NCI-H2081 (cell line): ENCODE data around the gene PITX1.

Experiments used
- DNase-seq, 2 experiments: peaks; one replicate each; lab custom pipeline; 2025; lab: John Stamatoyannopoulos, UW

PITX1 gene

DNA sequence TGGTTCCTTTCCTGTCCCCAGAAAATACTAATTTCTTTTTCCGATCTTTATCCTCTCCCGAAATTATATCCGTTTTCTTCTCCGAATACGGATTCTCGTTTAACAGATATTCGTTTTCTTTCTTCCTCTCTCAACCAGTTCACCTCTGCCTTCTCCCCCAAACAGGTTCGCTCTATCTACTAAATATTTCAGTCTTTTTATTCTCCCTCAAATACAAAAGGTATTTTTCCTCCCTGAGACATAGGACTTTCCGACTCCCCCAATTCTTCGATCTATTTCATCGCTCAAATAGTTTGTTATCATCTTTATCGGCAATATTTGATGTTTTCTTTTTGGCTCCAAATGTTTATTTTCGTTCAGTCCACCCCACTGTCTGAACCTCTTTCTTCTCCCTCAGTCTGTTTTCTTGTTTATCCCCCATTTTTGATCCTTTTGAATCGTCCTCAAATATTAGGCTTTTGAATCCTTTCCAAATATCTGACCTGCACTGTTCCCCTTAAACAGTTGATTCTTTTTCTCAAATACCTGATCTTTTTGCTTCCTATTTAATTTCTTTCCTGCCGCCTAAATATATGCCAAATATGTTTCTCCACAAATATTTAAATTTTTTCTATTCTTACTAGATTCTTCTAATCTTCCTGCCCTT, 4.4 kb downstream of the PITX1 start:
- DNase-seq = no peak

DNA sequence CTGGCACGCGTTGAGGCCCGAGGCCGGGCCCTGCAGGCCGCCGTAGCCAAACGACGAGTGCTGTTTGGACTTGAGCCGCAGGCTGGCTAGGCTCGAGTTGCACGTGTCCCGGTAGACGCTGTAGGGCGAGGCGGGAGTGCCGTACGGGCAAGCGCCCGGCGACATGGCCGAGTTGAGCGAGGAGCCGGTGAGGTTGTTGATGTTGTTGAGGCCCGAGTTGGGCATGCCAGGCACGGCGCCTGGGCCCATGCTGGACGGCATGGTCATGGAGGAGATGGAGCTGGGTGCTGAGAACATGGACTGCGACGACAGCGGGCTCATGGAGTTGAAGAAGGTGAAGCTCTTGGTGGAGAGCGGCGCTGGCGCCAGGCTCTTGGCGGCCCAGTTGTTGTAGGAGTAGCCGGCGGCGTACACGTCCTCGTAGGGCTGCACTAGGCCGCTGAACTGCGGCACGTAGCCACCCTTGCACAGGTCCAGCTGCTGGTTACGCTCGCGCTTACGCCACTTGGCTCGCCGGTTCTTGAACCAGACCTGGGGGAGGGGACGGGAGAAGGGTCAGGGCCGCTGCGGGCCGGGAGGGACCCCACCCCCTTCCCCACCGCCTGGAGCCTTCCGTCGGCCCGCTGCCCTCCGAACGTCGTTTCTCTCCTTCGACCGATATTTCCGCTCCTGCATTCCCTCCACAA, 5.1 kb downstream of the PITX1 start:
- no peak for DNase-seq

DNA sequence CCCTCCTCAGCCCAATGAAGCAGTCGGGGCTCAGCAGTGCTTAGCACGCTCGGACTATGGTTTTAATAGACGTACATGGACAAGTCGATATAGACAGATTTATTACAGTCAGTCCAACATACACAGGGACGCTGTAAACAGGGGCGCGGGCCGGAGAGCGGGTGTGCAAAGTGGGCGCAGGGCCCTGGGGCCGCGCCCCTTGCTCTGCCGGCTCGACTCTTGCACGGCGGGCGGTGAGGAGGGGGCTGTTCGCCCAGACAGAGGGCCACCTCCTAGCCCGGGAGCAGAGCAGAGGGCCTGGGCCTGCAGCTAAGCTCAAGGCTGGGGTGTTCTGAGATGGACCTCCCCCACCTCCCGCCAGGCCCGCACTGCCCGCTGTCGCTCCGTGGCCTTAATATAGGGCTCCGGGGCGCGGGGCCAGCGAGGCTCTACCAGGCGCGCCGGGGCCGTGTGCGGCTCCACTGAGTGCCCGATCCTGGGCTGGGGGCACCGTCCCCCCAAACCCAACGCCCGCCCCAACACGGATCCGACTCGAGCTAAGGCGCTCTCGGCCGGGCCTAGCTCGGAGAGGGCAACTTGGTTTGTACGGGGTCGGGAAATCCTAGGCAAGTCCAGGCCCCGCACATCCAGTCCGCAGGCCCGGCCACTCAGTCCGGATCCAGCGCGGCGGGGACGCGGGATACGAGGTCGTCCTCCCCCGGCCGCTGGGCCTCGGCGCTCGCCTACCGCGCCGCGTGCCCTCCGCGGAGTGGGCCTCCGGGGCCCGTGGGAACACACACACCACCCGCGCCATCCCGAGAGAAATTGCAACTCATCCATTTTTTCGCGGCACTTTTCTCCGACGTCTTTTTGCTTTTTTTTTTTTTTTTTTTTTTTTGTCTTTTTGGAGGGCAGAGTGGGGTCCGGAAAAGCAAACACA, 6.1 kb downstream of the PITX1 start:
- DNase-seq = no peak

DNA sequence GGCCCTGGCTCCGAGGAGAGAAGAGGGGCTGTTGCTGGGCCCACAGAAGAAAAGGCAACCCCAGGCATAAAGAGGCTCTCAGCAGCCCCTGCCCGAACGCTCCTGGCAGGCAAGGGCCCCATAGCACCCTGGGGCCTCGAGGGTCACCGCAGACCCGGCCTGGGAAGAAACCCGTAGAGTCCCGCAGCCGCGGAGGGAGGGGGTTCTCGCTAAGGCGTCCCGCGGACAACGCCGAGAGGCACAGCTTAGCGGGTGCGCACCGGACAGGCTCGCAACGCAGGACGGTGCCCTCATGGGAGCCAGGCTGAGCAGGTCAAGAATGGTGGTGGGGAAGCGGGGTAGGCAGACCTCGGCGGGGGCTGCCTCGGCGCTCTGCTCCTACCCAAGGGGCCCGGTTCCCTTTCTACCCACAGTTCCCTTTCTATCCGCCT, 6.7 kb downstream of the PITX1 start:
- no peak for DNase-seq

DNA sequence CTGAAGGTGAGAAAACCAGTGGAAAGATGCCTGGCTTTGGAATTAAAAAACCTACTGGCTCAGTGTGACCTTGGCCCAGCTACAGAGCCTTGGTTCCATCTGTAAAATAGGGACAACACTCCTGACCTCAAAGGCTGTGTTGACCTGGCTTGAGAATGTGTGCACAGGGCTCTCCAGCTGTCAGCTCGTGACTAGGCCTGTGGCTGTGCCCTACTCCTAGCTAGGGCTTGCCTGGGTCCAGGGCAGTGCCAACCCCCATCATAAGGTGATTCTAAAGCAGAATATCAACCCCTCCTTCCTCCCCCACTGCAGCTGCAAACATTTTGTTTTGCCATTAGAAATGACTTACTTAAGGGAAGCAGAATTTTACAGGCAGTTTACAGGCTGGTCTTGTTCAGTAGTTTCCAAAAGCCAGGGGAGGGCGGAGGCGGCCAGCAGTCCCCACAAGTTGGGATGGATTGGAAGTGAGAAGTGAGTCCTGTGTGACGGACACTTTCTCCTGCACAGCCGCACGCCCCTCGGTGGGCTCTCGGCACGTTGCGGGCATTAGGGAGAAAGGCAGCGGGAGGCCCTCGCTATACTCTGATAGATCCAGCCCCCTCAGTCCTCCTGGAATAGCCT, 7.3 kb downstream of the PITX1 start:
- no peak for DNase-seq

DNA sequence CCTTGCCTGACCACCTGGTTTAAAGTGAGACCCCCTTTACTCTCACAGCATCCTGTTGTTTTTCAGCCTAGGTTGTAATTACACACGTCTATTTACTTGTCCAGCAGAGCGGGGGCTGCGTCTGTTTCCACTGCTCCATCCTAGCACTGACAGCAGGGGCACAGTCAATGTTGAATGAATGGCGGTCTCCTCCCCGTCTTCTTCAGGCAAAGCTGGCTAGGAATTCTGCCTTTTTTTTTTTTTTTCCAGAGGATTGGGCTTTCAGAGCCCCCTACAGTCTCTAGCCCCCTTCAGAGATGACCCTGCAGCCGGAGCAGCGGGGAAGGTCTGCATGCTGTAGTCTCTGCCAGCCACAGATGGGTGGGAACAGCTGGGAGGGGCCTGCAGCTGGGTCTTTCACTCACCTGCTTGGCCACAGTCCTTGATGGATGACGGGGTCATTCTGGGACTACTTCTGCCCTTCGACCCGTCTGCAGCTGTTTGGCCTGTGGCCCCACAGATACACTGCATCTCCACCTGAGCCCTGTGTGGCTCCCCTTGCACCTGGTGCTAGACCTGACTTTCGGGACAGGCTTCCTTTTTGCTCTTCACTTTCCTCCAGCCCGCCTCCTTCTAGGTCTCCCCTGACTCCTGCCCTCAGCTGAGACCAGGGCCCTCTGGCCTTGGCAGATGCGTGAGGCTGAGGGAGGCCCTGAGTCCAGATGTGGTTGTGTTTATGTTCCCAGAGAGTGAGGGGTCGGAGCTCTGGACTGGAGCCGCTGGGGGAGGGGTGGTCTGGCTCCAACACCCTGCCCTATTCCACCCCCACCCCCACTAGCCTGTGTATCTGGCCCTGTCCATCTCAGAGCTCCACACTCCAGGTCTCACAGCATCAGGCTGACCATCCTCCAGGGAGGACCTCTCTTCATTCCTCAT, 8.0 kb downstream of the PITX1 start:
- DNase-seq = no peak

DNA sequence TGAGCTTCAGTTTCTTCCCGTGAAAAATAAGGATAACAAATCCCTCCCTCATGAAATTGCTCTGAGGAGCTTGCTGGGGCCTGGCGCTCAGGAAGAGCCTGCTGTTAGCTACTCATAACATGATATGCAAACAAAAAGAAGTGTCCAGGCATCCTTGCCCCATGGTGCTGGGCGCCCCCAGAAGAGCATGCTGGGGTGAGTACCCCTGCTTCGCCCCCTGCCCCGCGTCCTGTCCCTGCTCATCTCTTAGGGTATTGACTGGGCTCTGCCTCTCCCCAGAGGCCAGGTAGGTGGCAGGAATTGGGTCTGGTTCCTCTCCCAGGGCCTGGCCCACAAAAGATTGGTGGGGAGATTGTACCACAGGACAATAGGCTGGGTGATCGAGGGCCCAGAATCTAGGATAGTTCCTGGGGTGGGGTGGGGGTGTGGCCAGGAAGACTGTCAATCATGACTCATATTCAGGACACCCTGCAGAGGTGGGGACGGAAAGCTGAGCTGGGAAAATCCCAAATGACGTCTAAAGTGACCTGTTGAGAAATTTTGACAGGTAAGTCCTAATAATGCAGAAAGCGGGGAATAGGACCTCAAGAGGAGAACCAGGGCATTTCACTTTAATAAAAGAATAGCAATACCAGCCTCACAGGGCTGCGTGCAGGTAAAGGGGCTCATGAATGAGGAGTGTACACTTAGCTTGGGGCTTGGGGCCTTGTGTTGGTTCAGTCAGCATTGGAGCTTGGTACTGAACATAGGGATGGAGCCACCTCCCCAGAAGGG, 8.9 kb downstream of the PITX1 start:
- no peak for DNase-seq

DNA sequence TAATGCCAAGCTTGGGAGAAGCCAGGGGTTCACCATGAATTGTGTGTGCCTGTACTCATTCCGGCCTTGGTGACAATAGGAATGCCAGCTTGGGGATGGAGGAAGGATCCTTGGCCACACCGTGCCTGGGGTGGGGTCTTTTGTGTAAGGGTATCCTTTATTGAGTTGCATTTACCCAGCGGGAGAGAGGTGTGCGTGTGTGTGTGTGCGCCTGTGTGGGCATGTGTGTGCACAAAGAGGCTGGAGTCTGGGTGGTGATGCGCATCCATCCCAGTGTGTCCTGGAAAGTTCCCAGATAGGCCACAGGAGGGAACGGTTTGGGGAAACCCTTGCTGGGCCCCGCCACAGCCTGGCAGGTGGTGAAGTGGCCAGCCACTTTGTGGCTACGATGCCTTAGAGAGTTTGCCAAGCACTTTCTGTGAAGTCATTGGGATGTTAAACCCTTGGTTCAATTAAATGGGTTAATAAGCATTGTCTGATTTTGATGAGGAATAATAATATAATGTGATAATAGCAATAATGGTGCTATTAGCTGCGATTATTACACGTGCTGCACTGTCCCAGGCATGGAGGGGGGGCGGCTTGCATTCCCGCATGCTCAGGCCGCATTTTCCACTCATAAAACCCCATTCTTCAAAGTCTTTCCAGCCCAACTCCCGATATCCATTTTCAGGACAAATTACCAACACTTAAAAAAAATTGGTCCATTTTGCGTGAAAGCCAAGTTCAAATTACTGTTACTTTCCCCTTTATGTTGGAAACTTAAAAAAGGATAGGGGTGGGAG, 13.7 kb downstream of the PITX1 start:
- no peak for DNase-seq

DNA sequence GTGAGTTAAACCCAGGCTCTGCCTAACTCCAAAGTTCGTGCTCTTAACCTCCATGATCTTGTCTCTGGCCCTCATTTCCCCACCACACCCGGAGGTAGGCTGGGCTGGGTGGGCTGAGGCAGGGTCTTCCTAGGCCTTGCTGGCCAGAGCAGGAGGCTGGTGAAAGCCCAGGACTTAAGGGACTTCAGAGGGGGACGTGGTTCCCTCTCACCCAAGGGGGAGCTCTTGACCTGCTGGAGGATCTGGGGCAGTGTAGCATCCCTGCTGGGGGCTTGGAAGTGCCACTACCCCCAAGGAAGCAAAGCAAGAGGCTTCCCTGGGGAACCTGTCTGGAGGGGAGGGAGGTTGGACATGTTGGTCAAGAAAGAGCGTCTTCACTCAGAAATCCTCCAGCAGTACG, 14.7 kb downstream of the PITX1 start:
- DNase-seq = no peak

DNA sequence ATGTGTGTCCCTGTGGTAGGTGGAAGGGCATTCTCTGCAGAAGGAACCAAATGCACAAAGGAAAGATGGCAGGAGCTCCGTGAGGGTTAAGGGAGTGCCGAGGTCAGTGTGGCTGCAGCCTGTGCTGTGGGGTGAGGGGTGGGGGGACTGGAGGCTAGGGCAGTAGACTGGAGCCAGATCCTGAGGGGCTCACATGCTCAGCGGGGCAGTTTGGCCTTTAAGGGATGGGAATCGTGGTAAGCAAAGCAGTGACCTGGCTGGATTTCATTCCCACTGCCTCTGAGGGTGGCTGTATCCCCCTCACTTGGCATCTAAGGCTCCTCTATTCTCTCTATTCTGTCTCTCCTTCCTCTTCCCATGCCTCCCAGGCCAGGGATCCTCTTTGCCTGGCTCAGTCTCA, 15.6 kb downstream of the PITX1 start:
- DNase-seq = no peak

DNA sequence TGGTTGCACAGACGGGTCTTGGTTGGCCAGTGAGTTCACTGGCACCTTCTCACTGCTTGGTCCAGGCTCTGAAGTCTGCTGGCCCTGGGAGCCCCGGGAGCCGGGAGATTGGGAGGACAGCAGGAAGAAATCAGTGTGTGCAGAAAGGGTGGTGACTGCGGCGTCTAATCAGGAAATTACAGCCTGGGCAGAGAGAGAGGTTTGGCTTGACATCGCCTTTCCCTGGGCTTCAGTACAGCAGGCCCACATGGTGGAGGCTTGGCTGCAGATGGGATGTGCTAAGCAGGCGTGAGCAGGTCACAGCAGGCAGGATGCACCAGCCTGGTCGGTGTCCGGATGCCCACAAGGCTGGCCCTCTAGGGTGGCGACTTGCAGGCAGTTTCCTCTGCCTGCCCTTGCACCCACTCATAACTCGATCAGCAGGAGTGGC, 17.2 kb downstream of the PITX1 start:
- no peak for DNase-seq

DNA sequence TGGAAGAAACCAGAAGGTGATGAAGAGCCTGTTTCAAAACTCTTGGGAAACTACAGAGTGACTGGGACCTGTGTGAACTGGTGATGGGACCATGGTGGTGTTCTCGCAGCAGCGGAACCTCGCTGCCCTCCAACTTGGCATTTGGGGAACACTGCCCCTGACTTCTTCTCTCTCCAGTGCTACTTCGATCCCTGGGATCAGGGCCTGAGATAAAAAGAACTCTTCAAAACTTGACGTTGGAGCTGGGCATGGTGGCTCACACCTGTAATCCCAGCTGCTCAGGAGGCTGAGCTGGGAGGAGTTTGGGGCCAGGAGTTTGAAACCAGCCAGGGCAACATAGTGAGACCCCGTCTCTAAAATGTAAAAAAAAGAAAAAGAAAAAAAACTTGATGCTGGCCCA, 18.1 kb downstream of the PITX1 start:
- DNase-seq = no peak

DNA sequence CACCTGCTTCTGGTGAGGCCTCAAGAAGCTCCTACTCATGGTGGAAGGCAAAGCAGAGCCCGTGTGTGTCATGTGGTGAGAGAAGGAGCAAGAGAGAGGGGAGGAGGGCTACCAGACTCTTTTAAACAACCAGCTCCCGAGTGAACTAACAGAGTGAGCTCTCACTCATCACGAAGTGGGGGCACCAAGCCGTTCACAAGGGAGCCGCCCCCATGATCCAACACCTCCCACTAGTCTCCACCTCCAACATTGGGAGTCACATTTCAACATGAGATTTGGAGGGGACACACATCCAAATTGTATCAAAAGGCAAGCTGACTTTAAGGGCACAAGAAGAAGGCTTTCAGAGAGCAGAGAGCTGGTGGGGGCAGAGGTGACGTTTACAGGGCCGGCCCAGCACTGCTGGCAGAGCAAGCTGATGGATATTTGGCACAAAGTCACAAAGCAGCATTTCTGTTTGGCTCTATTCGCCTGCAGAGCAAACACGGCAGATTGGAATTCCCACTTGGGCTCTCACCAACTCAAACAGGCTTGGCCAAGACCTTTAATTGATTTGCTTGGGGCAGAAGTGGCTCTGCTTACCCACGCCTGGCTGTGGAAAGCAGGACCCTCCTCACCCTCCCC, 20.0 kb downstream of the PITX1 start:
- peak in 1 of 2 experiments; percentile 20 for DNase-seq

DNA sequence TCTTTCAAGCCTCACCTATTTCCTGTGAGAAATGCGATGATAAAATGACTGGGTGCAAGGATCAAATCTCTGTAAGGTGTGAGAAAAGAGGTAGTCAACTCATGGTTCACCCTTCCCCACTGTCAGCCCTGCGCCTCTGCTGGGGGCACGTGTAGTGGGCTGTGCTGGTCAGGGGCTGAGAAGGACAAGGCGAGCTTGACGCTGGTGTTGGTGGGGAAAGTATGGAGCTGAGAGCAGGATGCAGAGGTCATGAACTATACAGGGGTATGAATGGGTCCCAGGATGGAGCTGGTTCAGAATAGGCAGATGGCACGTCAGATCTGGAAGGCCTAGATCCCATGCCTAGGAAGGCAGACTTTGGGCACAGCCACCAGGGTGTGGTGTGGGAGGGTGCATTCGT, 20.6 kb downstream of the PITX1 start:
- no peak for DNase-seq

DNA sequence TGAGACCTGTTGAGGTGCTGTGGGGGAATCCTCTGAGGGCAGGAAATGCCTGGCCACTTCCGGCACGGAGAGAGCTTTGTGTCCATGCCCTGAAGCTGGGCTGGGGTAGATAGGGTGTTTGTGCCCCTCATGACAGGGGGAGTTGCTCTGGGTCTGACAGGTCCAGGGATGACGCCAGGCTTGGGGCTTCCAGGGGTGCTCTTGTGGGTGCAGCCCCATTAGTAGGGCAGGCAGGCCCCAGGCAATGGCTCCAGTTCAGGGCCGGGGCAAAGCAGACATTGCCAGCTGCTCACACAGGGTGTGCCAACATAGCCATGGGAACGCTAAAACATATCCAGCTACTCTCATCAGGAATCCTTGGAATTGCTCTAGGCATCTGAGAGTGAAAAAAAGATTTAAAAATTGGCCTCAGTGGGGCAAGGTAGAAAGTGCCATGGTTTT, 21.1 kb downstream of the PITX1 start:
- no peak for DNase-seq

DNA sequence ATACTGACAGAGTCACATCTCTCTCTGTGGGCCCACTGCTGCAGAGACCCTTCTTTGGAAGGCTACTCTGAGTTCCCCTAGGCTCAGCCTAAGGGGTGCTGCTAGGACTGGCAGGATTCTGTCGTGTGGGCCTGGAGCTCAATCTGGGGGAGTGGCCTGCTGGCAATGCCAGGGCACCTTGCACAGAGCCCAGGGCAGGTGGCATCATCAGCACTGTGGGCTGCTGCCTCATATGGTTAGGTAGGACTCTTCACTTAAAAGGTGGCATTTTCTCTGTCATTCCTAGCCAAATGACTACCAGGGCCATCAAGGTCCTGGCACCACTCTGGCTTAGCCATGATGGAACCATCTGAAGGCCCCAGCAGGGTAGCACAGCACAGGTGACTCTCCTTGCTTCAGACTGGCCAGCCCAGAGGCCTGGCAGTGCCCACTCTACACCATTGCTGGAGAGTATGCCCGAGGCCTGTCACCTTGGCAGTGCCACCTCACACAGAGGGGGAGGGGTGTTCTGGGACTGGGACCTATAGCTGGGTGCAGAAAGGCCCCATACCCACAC, 21.9 kb downstream of the PITX1 start:
- DNase-seq = no peak

DNA sequence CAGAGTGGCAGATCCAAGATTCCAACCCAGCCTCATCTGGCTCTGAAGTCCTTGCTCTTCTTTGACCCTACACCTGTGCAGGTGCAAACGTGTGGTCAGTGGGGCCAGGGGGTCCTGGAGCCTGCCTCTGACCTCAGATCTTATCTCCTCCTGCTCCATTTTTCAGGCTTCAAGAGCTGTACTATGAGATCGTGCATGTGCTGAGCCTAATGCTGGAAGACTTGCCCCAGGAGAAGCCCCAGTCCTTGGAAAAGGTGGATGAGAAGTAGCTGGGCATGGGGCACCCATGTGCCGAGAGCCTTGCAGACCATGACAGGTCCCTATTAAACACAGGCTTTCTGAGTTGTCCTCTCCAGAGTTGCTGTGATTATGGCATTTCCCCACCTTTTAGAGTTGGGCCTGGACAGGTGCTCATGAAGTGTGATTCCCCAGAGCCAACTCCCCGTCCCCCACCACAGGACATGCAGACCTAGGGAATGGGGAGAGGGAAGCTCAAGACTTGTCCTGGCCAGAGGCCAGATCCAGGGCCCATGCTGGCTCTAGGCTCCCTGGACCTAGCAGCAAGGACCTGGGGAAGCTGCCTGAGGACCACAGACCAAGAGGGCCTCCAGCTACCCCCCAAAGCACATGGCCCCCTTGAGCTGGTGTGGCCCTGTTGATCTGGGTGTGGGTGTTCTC, 22.5 kb downstream of the PITX1 start:
- DNase-seq = no peak
